ENCODE results near the gene TENM4.

GRCh38 chr11:78973876-78974275, 467.0 kb downstream of the TENM4 start:
- TF ChIP-seq CTCF (IDR thresholded peaks at IDR 0.05; ENCODE audit: borderline replicate concordance, extremely low read depth, low read length, poor library complexity, severe bottlenecking) (no peak), EZH2 (IDR thresholded peaks at IDR 0.05; ENCODE audit: borderline replicate concordance, low read depth, low read length, severe bottlenecking) (no peak)

All from DND-41 (cell line).